NB4 (cell line): Measurements from ENCODE around the gene PCP4L1.
"Not testable (repeated sequence)": the region's sequence is repeated elsewhere in the genome, so short reads cannot be mapped to it uniquely, and the experiment has no call there.

Experiments
- MAX ChIP-seq: IDR thresholded peaks from 2 replicates; pipeline ENCODE4 v1.6.1; 2011; ENCODE audit warnings: low read depth, low read length
- POLR2A ChIP-seq: IDR thresholded peaks from 2 replicates; pipeline ENCODE4 v1.6.1; 2011; ENCODE audit warnings: mild to moderate bottlenecking; ENCODE audit not compliant: insufficient read length; ENCODE audit errors: extremely low read depth
- TF ChIP-seq, protein P1 (sequence below): IDR thresholded peaks from one replicate; pipeline ENCODE4 v1.5.1; 2012; ENCODE audit warnings: low read depth, low read length

DNA sequence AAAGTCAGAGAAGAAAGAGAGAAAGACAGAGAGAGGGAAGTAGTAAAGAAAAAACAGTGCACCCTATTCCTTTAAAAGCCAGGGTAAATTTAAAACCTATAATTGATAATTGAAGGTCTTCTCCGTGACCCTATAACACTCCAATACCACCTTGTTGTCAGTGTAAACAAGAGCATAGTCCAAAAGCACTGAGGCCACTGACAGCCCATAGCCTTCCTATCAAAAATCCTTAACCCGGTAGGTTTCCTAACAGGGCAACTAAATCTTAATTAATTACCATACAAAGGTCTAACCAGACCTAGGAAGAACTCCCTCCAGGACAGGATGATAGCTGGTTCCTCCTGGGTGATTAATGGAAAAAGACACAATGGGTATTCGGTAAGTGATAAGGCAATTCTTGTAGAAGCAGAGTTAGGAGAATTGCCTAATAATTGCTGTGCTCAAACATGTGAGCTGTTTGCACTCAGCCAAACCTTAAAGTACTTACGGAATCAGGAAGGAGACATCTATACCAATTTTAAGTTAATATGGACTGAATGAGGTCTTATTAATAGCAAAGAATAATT, 2.5 kb upstream of the PCP4L1 start:
- TF ChIP-seq, protein P1, sequence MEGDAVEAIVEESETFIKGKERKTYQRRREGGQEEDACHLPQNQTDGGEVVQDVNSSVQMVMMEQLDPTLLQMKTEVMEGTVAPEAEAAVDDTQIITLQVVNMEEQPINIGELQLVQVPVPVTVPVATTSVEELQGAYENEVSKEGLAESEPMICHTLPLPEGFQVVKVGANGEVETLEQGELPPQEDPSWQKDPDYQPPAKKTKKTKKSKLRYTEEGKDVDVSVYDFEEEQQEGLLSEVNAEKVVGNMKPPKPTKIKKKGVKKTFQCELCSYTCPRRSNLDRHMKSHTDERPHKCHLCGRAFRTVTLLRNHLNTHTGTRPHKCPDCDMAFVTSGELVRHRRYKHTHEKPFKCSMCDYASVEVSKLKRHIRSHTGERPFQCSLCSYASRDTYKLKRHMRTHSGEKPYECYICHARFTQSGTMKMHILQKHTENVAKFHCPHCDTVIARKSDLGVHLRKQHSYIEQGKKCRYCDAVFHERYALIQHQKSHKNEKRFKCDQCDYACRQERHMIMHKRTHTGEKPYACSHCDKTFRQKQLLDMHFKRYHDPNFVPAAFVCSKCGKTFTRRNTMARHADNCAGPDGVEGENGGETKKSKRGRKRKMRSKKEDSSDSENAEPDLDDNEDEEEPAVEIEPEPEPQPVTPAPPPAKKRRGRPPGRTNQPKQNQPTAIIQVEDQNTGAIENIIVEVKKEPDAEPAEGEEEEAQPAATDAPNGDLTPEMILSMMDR: not testable (repeated sequence)
- not testable (repeated sequence) for TF ChIP-seq POLR2A, MAX
